ENCODE results near the gene RNASEH2C. TPM values are rescaled to one million over a fixed set of nuclear protein-coding genes. Genes with fewer than 3 reads are reported as not detected.
A peak's percentile ranks its signal among the peaks of the same experiment; 100 is the strongest.

Gene RNASEH2C
- total RNA-seq, 1 experiment from 2014 or later: 107 TPM

DNA sequence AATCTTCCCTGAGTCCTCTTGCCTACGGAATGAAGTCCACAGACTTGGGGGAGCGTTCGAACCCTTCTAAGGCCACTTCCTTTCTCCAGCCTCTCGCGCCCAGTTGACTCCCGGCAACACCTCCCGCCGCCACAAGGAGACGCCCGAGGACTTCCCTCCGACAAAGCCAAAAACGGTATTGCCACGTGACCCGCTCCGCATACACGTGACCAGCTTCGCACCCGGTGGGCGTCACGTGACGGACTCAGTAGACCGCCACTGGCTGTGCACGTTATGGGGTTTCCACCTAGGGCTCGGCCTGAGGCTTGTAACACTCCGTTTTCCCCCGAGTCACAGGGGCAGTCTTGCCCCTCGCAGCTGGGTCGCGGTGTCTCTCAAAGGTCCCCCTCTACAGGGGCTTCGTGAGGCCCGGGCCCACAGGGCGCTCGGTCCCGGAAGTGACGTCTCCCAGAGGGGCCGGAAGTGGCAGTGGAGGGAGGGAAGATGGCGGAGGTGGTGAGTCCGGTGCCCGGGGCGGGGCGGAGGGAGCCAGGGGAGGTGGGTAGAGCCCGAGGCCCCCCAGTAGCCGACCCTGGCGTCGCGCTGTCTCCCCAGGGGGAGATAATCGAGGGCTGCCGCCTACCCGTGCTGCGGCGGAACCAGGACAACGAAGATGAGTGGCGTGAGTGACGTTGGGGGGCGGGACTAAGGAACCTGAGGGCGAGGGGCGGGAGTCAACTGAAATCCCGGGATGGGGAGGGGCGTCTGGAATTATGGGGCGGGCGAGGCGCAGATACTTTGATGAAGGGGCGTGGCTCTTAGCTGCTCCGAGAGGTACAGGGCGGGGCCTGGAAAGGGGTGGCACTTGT lies 8.6 kb downstream of the RNASEH2C start, which contains the start of gene KAT5:
Gene KAT5 (plus strand): TSS at position 468 of the 848 bp plus-strand sequence. CDS start 16 bp downstream, at position 484.
- H3K36me3 ChIP-seq (ENCODE audit: control insufficient read depth, insufficient read depth, low read length): peaks cover 13% of the 10 kb centered on the region; the same call in 1 of the 2 replicates
- TF ChIP-seq REST (IDR thresholded peaks at IDR 0.05; ENCODE audit: insufficient read depth in 1 of 2, low read depth in 2 of 2, low read length in 1 of 2) (peak in 1 of 2 experiments; percentile 54; a peak in 1 of 4 replicates), POLR2AphosphoS5 (IDR thresholded peaks at IDR 0.05; ENCODE audit: low read depth, low read length) (peak; percentile 62; the same call in 1 of the 2 replicates), TCF7L2 (IDR thresholded peaks at IDR 0.05; ENCODE audit: low read depth, low read length) (peak; percentile 90), SIN3A (IDR thresholded peaks at IDR 0.05; ENCODE audit: borderline replicate concordance, insufficient read depth, low read depth, low read length) (peak; percentile 31; the same call in 1 of the 2 replicates)
- TF ChIP-seq, protein P1, sequence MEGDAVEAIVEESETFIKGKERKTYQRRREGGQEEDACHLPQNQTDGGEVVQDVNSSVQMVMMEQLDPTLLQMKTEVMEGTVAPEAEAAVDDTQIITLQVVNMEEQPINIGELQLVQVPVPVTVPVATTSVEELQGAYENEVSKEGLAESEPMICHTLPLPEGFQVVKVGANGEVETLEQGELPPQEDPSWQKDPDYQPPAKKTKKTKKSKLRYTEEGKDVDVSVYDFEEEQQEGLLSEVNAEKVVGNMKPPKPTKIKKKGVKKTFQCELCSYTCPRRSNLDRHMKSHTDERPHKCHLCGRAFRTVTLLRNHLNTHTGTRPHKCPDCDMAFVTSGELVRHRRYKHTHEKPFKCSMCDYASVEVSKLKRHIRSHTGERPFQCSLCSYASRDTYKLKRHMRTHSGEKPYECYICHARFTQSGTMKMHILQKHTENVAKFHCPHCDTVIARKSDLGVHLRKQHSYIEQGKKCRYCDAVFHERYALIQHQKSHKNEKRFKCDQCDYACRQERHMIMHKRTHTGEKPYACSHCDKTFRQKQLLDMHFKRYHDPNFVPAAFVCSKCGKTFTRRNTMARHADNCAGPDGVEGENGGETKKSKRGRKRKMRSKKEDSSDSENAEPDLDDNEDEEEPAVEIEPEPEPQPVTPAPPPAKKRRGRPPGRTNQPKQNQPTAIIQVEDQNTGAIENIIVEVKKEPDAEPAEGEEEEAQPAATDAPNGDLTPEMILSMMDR (IDR thresholded peaks at IDR 0.05): peak; percentile 100
- CTCF ChIA-PET: interaction anchor here (0.6 to 2.3 kb wide), 10 partner anchors 33 to 324 kb away, joined by 3 to 12 read pairs (median 7); no protein-coding TSS in a partner anchor
- intact Hi-C loops (cut with micrococcal nuclease; ENCODE audit: unreplicated experiment): loop anchor here (5.0 kb wide), 1 partner anchor 105 kb away; no protein-coding TSS in a partner anchor
- ATAC-seq (peak; percentile 93), DNase-seq (ENCODE audit: low read depth, low spot score) (peak; percentile 97)
- no TSS peak for BruUV-seq (replicated peaks)
- H3K27ac ChIP-seq (ENCODE audit: low read length): peak within 1 kb of the TSS; percentile 97
- H3K9me3 ChIP-seq (ENCODE audit: control insufficient read depth, insufficient read depth, low read depth, low read length): no peaks in the 10 kb centered on the region
- H3K27me3 ChIP-seq (ENCODE audit: control insufficient read depth, insufficient read depth, low read length): no peaks in the 10 kb centered on the region
- POLR2A ChIA-PET: interaction anchor here (0.7 to 1.8 kb wide), 5 partner anchors 142 to 290 kb away, joined by 3 to 21 read pairs (median 8); partner anchors contain the start of genes BANF1 and MUS81
- peak within 1 kb of the TSS; percentile 59 to 84 for H3K4me3 ChIP-seq (ENCODE audit: low read depth in 2 of 2, low read length in 2 of 2)
- in situ Hi-C loops (cut with HindIII; ENCODE audit: low pct_unique_long_range_greater_than_20kb, low sequenced_read_pairs): no loop called here
- peaks cover 12% of the 10 kb centered on the region for H3K4me1 ChIP-seq (ENCODE audit: control insufficient read depth, insufficient read depth, low read length)

GRCh38 chr11:65710421-65710820 lies 10.2 kb downstream of the RNASEH2C start:
- ChIA-PET CTCF (no interaction called here), POLR2A (interaction anchor here (1.2 kb wide), 1 partner anchor 149 kb away, joined by 3 read pairs; no protein-coding TSS in a partner anchor)
- in situ Hi-C loops (cut with HindIII; ENCODE audit: low pct_unique_long_range_greater_than_20kb, low sequenced_read_pairs) (no loop called here), intact Hi-C loops (cut with micrococcal nuclease; ENCODE audit: unreplicated experiment) (loop anchor here (5.0 kb wide), 1 partner anchor 107 kb away; no protein-coding TSS in a partner anchor)
- TF ChIP-seq, protein P1 (IDR thresholded peaks at IDR 0.05): no peak
- TF ChIP-seq REST (IDR thresholded peaks at IDR 0.05; ENCODE audit: insufficient read depth in 1 of 2, low read depth in 2 of 2, low read length in 1 of 2): no peak
- TF ChIP-seq POLR2AphosphoS5 (IDR thresholded peaks at IDR 0.05; ENCODE audit: low read depth, low read length): no peak
- TF ChIP-seq SIN3A (IDR thresholded peaks at IDR 0.05; ENCODE audit: borderline replicate concordance, insufficient read depth, low read depth, low read length): no peak
- no peak for TF ChIP-seq TCF7L2 (IDR thresholded peaks at IDR 0.05; ENCODE audit: low read depth, low read length)
- ATAC-seq (no peak), DNase-seq (ENCODE audit: low read depth, low spot score) (no peak)
- Histone ChIP-seq H3K4me3 (ENCODE audit: low read depth in 2 of 2, low read length in 2 of 2) (0 out of 4 replicates have a peak overlapping the region, but pooled peaks of 1 of the 2 experiments have one; percentile 84), H3K27ac (ENCODE audit: low read length) (0 out of 2 replicates have a peak overlapping the region, but pooled peaks have one; percentile 1), H3K9me3 (ENCODE audit: control insufficient read depth, insufficient read depth, low read depth, low read length) (no peaks in the 10 kb centered on the region), H3K36me3 (ENCODE audit: control insufficient read depth, insufficient read depth, low read length) (peaks cover 13% of the 10 kb centered on the region; the same call in 1 of the 2 replicates), H3K4me1 (ENCODE audit: control insufficient read depth, insufficient read depth, low read length) (peaks cover 12% of the 10 kb centered on the region), H3K27me3 (ENCODE audit: control insufficient read depth, insufficient read depth, low read length) (0 out of 2 replicates have a peak, but pooled peaks cover 2% of the 10 kb centered on the region)
- no TSS peak for BruUV-seq (replicated peaks)

Data from Panc1 (cell line).